Esophagus muscularis mucosa (tissue), 4 donors: ENCODE results near the gene SENP8. TPM values are rescaled to one million over a fixed set of nuclear protein-coding genes. Genes with fewer than 3 reads are reported as not detected.

Source experiments
- DNase-seq: peaks from one replicate; pipeline ENCODE4 v3.0.0-alpha.2; 2017; ENCODE audit errors: extremely low spot score
- H3K27ac ChIP-seq, 4 donors: fragments of 200-600 bp; sonication (generic); replicated peaks in 1 of 4; 1 replicate in 3 of 4; 2 replicates in 1 of 4; pipeline ENCODE4 v1.5.1; 2016 to 2019; ENCODE audit warnings: mild to moderate bottlenecking in 1 of 4
- H3K27me3 ChIP-seq, 4 donors: fragments of 200-600 bp; sonication (generic); one replicate each; pipeline versions ENCODE4 v1.5.1 to v1.6.0; 2016 to 2019
- H3K36me3 ChIP-seq, 4 donors: fragments of 200-600 bp; sonication (generic); one replicate each; pipeline ENCODE4 v1.5.1; 2016 to 2019
- H3K4me1 ChIP-seq, 4 donors: fragments of 200-600 bp; sonication (generic); one replicate each; pipeline ENCODE4 v1.5.1; 2016 to 2019
- H3K4me3 ChIP-seq, 4 donors: fragments of 200-600 bp; sonication (generic); 1 replicate in 2 of 4; 2 replicates in 2 of 4; pipeline ENCODE4 v1.5.1; 2016 to 2019; ENCODE audit warnings: mild to moderate bottlenecking in 4 of 4, moderate library complexity in 1 of 4
- H3K9me3 ChIP-seq, 4 donors: fragments of 200-600 bp; sonication (generic); 1 replicate in 3 of 4; 2 replicates in 1 of 4; pipeline ENCODE4 v1.5.1; 2016 to 2019
- CTCF ChIP-seq, 3 experiments: fragments of 200-600 bp in 2 of 3; fragments of 450-650 bp in 1 of 3; sonication (generic) in 2 of 3; IDR thresholded peaks; one replicate each; pipeline ENCODE4 v1.5.1; 2017 to 2019; ENCODE audit warnings: antibody characterized with exemption in 3 of 3, mild to moderate bottlenecking in 2 of 3, moderate library complexity in 1 of 3
- EP300 ChIP-seq: sonication (generic); formaldehyde crosslinking; IDR thresholded peaks from one replicate; pipeline ENCODE4 v1.6.1; 2017; ENCODE audit warnings: antibody characterized with exemption
- POLR2A ChIP-seq: fragments of 450-650 bp; IDR thresholded peaks from one replicate; pipeline ENCODE4 v1.6.1; 2017; ENCODE audit warnings: antibody characterized with exemption, moderate library complexity, mild to moderate bottlenecking, low read depth
- POLR2AphosphoS5 ChIP-seq, 2 donors: sonication (generic); formaldehyde crosslinking; IDR thresholded peaks; one replicate each; pipeline ENCODE4 v1.6.1; 2017; ENCODE audit warnings: antibody characterized with exemption in 2 of 2
- WGBS: methylation state at CpG from one replicate; pipeline ENCODE4 v1.1.5; 2018; 5-methylcytosine and 5-hydroxymethylcytosine counted together
- intact Hi-C: fragments of 100-400 bp; cut with DNase I; formaldehyde crosslinking; loops from one replicate; pipeline ENCODE4 v1.15.1; 2023
- total RNA-seq, 4 donors: library from RNA; depleted of rRNA; stranded (reverse); fragments of >200 nt; gene quantifications; one replicate each; pipeline versions ENCODE4 v1.1.0 to v1.2.1, GENCODE V29; 2016

SENP8 gene
- total RNA-seq, 4 donors from 2014 or later: 1.7 to 2.4 (median 2.0) TPM

GRCh38 chr15:72173401-72173800 lies 55.2 kb downstream of the SENP8 start:
- DNase-seq: peak; percentile 82
- H3K9me3 ChIP-seq: no peaks in the 10 kb centered on the region
- no peak overlapping the region for H3K27ac ChIP-seq
- peaks cover 0 to 33% (median 0%) of the 10 kb centered on the region in 4 donors for H3K27me3 ChIP-seq
- no peaks in the 10 kb centered on the region for H3K36me3 ChIP-seq
- H3K4me3 ChIP-seq: no peak overlapping the region
- peaks cover 0 to 9% (median 0%) of the 10 kb centered on the region in 4 donors for H3K4me1 ChIP-seq
- WGBS: 99% methylated on average over 6 of the region's 6 CpGs
- intact Hi-C loops: no loop called here
- no peak for TF ChIP-seq EP300
- TF ChIP-seq CTCF (IDR thresholded peaks at IDR 0.05): no peak
- no peak for TF ChIP-seq POLR2AphosphoS5 (IDR thresholded peaks at IDR 0.05)
- no peak for TF ChIP-seq POLR2A

- no peak overlapping the region for H3K27ac ChIP-seq
- DNase-seq: no peak
- no peaks in the 10 kb centered on the region for H3K36me3 ChIP-seq
- H3K4me1 ChIP-seq: peaks cover 0 to 9% (median under 1%) of the 10 kb centered on the region in 4 donors
- WGBS: 93% methylated on average over 12 of the region's 12 CpGs
- intact Hi-C loops: no loop called here
- no peak overlapping the region for H3K4me3 ChIP-seq
- H3K9me3 ChIP-seq: no peaks in the 10 kb centered on the region
- peaks cover 0 to 27% (median 0%) of the 10 kb centered on the region in 4 donors for H3K27me3 ChIP-seq
- no peak for TF ChIP-seq POLR2A
- no peak for TF ChIP-seq EP300
- TF ChIP-seq POLR2AphosphoS5 (IDR thresholded peaks at IDR 0.05): no peak
- no peak for TF ChIP-seq CTCF (IDR thresholded peaks at IDR 0.05)
Measured at GRCh38 chr15:72173864-72174550, 55.8 kb downstream of the SENP8 start.

GRCh38 chr15:72174551-72175165 lies 56.5 kb downstream of the SENP8 start:
- Histone ChIP-seq H3K27me3 (peaks cover 0 to 24% (median 0%) of the 10 kb centered on the region in 4 donors), H3K27ac (no peak overlapping the region), H3K9me3 (no peaks in the 10 kb centered on the region), H3K4me1 (peaks cover 0 to 15% (median 6%) of the 10 kb centered on the region in 4 donors), H3K36me3 (no peaks in the 10 kb centered on the region), H3K4me3 (no peak overlapping the region)
- peak; percentile 82 for DNase-seq
- TF ChIP-seq EP300: no peak
- TF ChIP-seq CTCF (IDR thresholded peaks at IDR 0.05): no peak
- no peak for TF ChIP-seq POLR2A
- TF ChIP-seq POLR2AphosphoS5 (IDR thresholded peaks at IDR 0.05): no peak
- 58% methylated on average over 5 of the region's 5 CpGs for WGBS
- intact Hi-C loops: no loop called here

GRCh38 chr15:72175186-72176044 lies 57.2 kb downstream of the SENP8 start:
- Histone ChIP-seq H3K27ac (no peak overlapping the region), H3K9me3 (no peaks in the 10 kb centered on the region), H3K4me1 (peaks cover 4 to 21% (median 13%) of the 10 kb centered on the region in 4 donors), H3K27me3 (peaks cover 0 to 28% (median 0%) of the 10 kb centered on the region in 4 donors), H3K36me3 (no peaks in the 10 kb centered on the region), H3K4me3 (no peak overlapping the region)
- DNase-seq: no peak
- 93% methylated on average over 15 of the region's 15 CpGs for WGBS
- intact Hi-C loops: no loop called here
- no peak for TF ChIP-seq EP300

- H3K36me3 ChIP-seq: no peaks in the 10 kb centered on the region
- H3K9me3 ChIP-seq: no peaks in the 10 kb centered on the region
- WGBS: 78% methylated on average over 6 of the region's 6 CpGs
- no peak overlapping the region for H3K4me3 ChIP-seq
- peaks cover 6 to 28% (median 17%) of the 10 kb centered on the region in 4 donors for H3K4me1 ChIP-seq
- H3K27ac ChIP-seq: no peak overlapping the region
- TF ChIP-seq EP300: no peak
- TF ChIP-seq POLR2AphosphoS5 (IDR thresholded peaks at IDR 0.05): no peak
- no peak for TF ChIP-seq CTCF (IDR thresholded peaks at IDR 0.05)
- TF ChIP-seq POLR2A: no peak
- intact Hi-C loops: no loop called here
- no peak for DNase-seq
- H3K27me3 ChIP-seq: peaks cover 0 to 36% (median 2%) of the 10 kb centered on the region in 4 donors
Measured at GRCh38 chr15:72176159-72176558, 58.0 kb downstream of the SENP8 start.
